HG02678 (cell line): Measurements from ENCODE around the gene MRPL49.
"Not testable (repeated sequence)": the region's sequence is repeated elsewhere in the genome, so short reads cannot be mapped to it uniquely, and the experiment has no call there.

ENCODE experiments used
- ATAC-seq: cut with Tn5 transposase; IDR thresholded peaks from one replicate; pipeline ENCODE4 v1.9.1; 2021; ENCODE audit warnings: mild to moderate bottlenecking, moderate library complexity; ENCODE audit not compliant: unreplicated experiment

Gene MRPL49

DNA sequence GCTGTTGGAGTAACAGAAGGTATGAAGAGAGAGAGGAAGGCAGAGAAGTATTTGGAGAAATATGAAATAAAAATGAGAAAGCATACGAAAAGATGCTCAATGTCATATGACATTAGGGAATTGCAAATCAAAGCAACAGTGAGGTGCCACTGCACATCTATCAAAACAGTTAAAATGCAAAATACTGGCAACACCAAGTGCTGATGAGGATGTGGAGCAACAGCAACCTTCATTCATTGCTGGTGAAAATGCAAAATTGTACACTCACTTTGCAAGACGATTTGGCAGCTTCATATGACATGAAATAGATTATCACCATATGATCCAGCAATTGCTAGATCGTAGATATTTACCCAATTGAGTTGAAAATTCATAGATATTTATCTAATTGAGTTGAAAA, 38.5 kb downstream of the MRPL49 start:
- ATAC-seq = no peak

DNA sequence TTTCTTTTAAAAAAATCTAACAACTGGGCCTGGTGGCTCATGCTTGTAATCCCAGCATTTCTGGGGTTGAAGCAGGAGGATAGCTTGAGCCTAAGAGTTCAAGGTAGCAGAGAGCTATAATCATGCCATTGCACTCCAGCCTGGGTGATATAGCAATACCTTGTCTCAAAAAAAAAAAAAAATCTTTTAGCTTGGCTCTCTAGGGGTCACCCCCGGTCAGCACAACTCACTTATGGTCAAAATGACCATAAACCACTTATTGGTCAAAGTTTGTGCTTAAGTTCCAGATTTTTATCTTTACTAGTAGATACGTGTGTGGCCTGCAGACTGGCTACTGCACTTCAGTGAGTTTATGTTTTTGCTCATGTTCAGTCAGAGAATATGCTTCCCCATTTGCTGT, 41.6 kb downstream of the MRPL49 start:
- no peak for ATAC-seq

GRCh38 chr11:65165410-65166317, 43.5 kb downstream of the MRPL49 start:
- no peak for ATAC-seq

GRCh38 chr11:65166893-65167292, 44.8 kb downstream of the MRPL49 start:
- no peak for ATAC-seq

GRCh38 chr11:65167656-65168055, 45.5 kb downstream of the MRPL49 start:
- no peak for ATAC-seq

DNA sequence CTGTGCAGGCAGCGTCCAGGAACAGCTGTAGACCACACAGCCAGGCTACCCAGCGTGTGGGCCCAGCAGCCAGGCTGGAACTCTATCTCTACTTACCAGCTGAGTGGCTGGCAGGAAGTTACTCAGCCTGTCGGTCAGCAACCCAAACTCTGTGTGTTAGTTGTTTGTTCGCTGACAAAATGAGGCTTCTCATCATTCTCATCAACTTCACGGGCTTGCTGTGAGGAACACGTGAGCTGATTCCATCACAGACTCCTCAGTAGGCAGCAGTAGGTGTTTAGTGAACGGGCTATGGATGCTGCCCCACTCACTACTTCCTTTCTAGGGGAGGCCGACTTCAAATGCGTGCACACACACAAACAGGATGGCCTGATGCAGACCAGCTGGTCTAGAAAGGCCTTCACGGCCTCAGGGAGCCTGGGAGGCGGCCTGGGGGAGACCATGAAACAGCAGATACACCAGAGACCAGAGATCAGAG, 47.1 kb downstream of the MRPL49 start:
- ATAC-seq = no peak

GRCh38 chr11:65170058-65170534, 48.0 kb downstream of the MRPL49 start, which contains the start of gene SPDYC:
Gene SPDYC, plus strand, starts transcription at chr11:65170233. Its CDS starts 1,125 bp downstream, at chr11:65171358.
- no peak for ATAC-seq

- ATAC-seq = no peak
Observed at GRCh38 chr11:65172600-65172999, 50.5 kb downstream of the MRPL49 start.

- not testable (repeated sequence) for ATAC-seq
Observed at GRCh38 chr11:65174571-65175010, 52.5 kb downstream of the MRPL49 start.
